Measurements from ENCODE around the gene MYH6. TPM values are rescaled to one million over a fixed set of nuclear protein-coding genes. Genes with fewer than 3 reads are reported as not detected.

The MYH6 gene
- total and polyA plus RNA-seq, 7 donors: 1.5 to 4.9 (median 3.0) TPM; not detected in 4

DNA sequence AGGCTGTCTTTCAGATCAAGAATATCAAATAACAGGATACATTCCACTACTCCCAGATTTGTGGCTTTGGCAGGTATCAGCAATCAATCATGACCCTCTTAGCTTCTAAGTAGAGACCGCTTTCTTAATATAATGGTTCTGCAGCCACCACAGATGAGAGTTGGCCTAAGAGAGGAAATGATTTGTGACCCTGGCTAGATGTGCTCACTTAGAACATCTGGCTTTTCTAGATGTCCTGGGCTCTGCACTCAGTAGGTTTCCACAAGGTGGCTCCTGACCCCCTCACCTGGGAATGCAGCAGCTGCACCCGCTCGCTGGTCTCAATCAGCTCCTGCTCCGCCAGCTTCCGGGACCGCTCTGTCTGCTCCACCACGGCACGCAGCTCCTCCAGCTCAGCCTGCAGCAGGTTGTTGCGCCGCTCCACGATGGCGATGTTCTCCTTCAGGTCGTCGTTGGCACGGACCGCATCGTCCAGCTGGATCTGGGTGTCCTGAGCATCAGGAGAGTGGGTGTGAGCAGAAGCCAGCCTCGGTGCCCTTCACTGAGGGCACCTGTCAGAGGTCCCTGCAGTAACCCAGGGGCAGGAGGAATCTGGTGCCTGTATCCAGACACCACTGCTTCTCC, 22.3 kb downstream of the MYH6 start:
- no peak for DNase-seq
- TF ChIP-seq EP300 (IDR thresholded peaks at IDR 0.05) (no peak), POLR2AphosphoS5 (IDR thresholded peaks at IDR 0.05) (no peak), POLR2A (IDR thresholded peaks at IDR 0.05) (no peak)
- TF ChIP-seq, protein P1, sequence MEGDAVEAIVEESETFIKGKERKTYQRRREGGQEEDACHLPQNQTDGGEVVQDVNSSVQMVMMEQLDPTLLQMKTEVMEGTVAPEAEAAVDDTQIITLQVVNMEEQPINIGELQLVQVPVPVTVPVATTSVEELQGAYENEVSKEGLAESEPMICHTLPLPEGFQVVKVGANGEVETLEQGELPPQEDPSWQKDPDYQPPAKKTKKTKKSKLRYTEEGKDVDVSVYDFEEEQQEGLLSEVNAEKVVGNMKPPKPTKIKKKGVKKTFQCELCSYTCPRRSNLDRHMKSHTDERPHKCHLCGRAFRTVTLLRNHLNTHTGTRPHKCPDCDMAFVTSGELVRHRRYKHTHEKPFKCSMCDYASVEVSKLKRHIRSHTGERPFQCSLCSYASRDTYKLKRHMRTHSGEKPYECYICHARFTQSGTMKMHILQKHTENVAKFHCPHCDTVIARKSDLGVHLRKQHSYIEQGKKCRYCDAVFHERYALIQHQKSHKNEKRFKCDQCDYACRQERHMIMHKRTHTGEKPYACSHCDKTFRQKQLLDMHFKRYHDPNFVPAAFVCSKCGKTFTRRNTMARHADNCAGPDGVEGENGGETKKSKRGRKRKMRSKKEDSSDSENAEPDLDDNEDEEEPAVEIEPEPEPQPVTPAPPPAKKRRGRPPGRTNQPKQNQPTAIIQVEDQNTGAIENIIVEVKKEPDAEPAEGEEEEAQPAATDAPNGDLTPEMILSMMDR (IDR thresholded peaks at IDR 0.05): no peak
- H3K36me3 ChIP-seq: no peaks in the 10 kb centered on the region
- intact Hi-C loops (cut with DNase I): no loop called here
- no peaks in the 10 kb centered on the region for H3K9me3 ChIP-seq
- WGBS, 2 donors: 88 to 92% methylated on average over 18 of the region's 18 CpGs
- no peak overlapping the region for H3K27ac ChIP-seq
- H3K27me3 ChIP-seq: no peaks in the 10 kb centered on the region
- no peak overlapping the region for H3K4me3 ChIP-seq
- no peaks in the 10 kb centered on the region for H3K4me1 ChIP-seq

- Histone ChIP-seq H3K27me3 (no peaks in the 10 kb centered on the region), H3K4me3 (no peak overlapping the region), H3K27ac (no peak overlapping the region), H3K36me3 (no peaks in the 10 kb centered on the region), H3K9me3 (no peaks in the 10 kb centered on the region), H3K4me1 (no peaks in the 10 kb centered on the region)
- TF ChIP-seq, protein P1 (IDR thresholded peaks at IDR 0.05): no peak
- TF ChIP-seq POLR2AphosphoS5 (IDR thresholded peaks at IDR 0.05) (no peak), POLR2A (IDR thresholded peaks at IDR 0.05) (no peak), EP300 (IDR thresholded peaks at IDR 0.05) (no peak)
- DNase-seq: no peak
- intact Hi-C loops (cut with DNase I): no loop called here
- WGBS, 2 donors: 82 to 86% methylated on average over 2 of the region's 2 CpGs
Measured at GRCh38 chr14:23385244-23385641, 22.8 kb downstream of the MYH6 start.

DNA sequence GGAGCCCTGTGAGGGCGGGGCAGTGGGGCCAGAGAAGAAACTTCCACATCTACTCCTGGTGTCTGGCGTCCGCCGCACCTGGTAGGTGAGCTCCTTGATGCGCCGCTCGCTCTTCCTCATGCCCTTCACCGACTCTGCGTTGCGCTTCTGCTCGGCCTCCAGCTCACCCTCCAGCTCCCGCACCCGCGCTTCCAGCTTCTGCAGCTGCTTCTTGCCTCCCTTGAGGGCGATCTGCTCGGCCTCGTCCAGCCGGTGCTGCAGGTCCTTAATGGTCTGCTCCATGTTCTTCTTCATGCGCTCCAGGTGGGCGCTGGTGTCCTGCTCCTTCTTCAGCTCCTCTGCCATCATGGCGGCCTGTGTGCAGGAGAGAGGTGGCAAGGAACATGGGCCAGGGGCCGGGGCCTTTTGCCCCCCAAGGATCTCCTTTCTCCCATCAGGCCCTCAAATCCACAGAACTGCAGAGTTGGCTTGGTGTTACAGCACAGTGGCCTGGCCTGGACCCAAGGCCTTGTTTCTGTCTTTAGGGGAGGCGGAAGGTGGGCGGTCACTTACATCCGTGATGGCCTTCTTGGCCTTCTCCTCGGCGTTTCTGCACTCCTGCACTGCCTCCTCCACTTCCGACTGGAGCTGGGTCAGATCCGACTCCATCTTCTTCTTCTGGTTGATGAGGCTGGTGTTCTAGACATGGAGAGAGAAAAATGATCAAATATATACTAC, 23.6 kb downstream of the MYH6 start:
- WGBS, 2 donors: 93% methylated on average over 29 of the region's 29 CpGs
- no peaks in the 10 kb centered on the region for H3K4me1 ChIP-seq
- TF ChIP-seq, protein P1 (IDR thresholded peaks at IDR 0.05): no peak
- TF ChIP-seq POLR2A (IDR thresholded peaks at IDR 0.05): no peak
- TF ChIP-seq EP300 (IDR thresholded peaks at IDR 0.05): no peak
- no peak for TF ChIP-seq POLR2AphosphoS5 (IDR thresholded peaks at IDR 0.05)
- H3K9me3 ChIP-seq: no peaks in the 10 kb centered on the region
- H3K27ac ChIP-seq: no peak overlapping the region
- intact Hi-C loops (cut with DNase I): loop anchor here (5.0 kb wide), 1 partner anchor 117 kb away; no protein-coding TSS in a partner anchor
- no peaks in the 10 kb centered on the region for H3K27me3 ChIP-seq
- DNase-seq: no peak
- no peaks in the 10 kb centered on the region for H3K36me3 ChIP-seq
- H3K4me3 ChIP-seq: no peak overlapping the region

- WGBS, 2 donors: 63 to 83% methylated on average over 10 of the region's 10 CpGs
- no peaks in the 10 kb centered on the region for H3K4me1 ChIP-seq
- DNase-seq: no peak
- no peak overlapping the region for H3K4me3 ChIP-seq
- no peaks in the 10 kb centered on the region for H3K27me3 ChIP-seq
- no peak overlapping the region for H3K27ac ChIP-seq
- H3K9me3 ChIP-seq: no peaks in the 10 kb centered on the region
- intact Hi-C loops (cut with DNase I): loop anchor here (5.0 kb wide), 1 partner anchor 116 kb away; no protein-coding TSS in a partner anchor
- TF ChIP-seq, protein P1 (IDR thresholded peaks at IDR 0.05): no peak
- TF ChIP-seq POLR2A (IDR thresholded peaks at IDR 0.05): no peak
- no peak for TF ChIP-seq POLR2AphosphoS5 (IDR thresholded peaks at IDR 0.05)
- no peak for TF ChIP-seq EP300 (IDR thresholded peaks at IDR 0.05)
- H3K36me3 ChIP-seq: no peaks in the 10 kb centered on the region
Measured at GRCh38 chr14:23382731-23383440, 25.2 kb downstream of the MYH6 start.

Data from sigmoid colon (tissue), 7 donors.